H9 (cell line): ENCODE measurements around the gene AP4M1. TPM values are rescaled to one million over a fixed set of nuclear protein-coding genes. Genes with fewer than 3 reads are reported as not detected.

Source experiments
- DNase-seq: peaks from one replicate; pipeline ENCODE4 v3.0.0-alpha.2; 2017
- H2AFZ ChIP-seq: one replicate; pipeline ENCODE4 v1.6.1; 2013; ENCODE audit warnings: mild to moderate bottlenecking, low read length, control low read depth, moderate library complexity
- H2AK5ac ChIP-seq: 2 replicates; pipeline ENCODE4 v1.6.1; 2013; ENCODE audit warnings: low read length, control low read depth, mixed read lengths; ENCODE audit not compliant: insufficient read length
- H2BK120ac ChIP-seq: one replicate; pipeline ENCODE4 v1.6.1; 2013; ENCODE audit warnings: low read depth, mild to moderate bottlenecking, low read length, control low read depth, inconsistent platforms; ENCODE audit not compliant: poor library complexity, severe bottlenecking
- H2BK12ac ChIP-seq: 2 replicates; pipeline ENCODE4 v1.6.1; 2013; ENCODE audit warnings: low read length, control low read depth, mixed read lengths, low read depth; ENCODE audit not compliant: insufficient read length
- H2BK15ac ChIP-seq: 2 replicates; pipeline ENCODE4 v1.6.1; 2013; ENCODE audit warnings: low read depth, low read length, control low read depth
- H2BK20ac ChIP-seq: one replicate; pipeline ENCODE4 v1.6.1; 2013; ENCODE audit warnings: low read depth, mild to moderate bottlenecking, low read length, control low read depth, inconsistent platforms; ENCODE audit not compliant: poor library complexity, severe bottlenecking
- H2BK5ac ChIP-seq: 2 replicates; pipeline ENCODE4 v1.6.1; 2013; ENCODE audit warnings: low read length, control low read depth, mixed read lengths; ENCODE audit not compliant: insufficient read length
- H3K14ac ChIP-seq: 2 replicates; pipeline ENCODE4 v1.6.1; 2013; ENCODE audit warnings: low read length, control low read depth; ENCODE audit not compliant: insufficient read depth
- H3K18ac ChIP-seq: 2 replicates; pipeline ENCODE4 v1.6.1; 2013; ENCODE audit warnings: low read depth, mild to moderate bottlenecking, mixed read lengths, low read length, control low read depth; ENCODE audit not compliant: insufficient read length
- H3K23ac ChIP-seq: 2 replicates; pipeline ENCODE4 v1.6.1; 2013; ENCODE audit warnings: low read length, control low read depth, mixed read lengths, low read depth; ENCODE audit not compliant: insufficient read length
- H3K23me2 ChIP-seq: 2 replicates; pipeline ENCODE4 v1.6.1; 2013; ENCODE audit warnings: low read depth, mild to moderate bottlenecking, mixed read lengths, low read length, control low read depth; ENCODE audit not compliant: insufficient read length, poor library complexity, severe bottlenecking
- H3K27ac ChIP-seq: 2 replicates; pipeline ENCODE4 v1.5.1; 2013; ENCODE audit warnings: low read length, control low read depth, mixed read lengths, low read depth; ENCODE audit not compliant: insufficient read length
- H3K27me3 ChIP-seq: 2 replicates; pipeline ENCODE4 v1.6.1; 2013; ENCODE audit warnings: low read length, control low read depth, inconsistent platforms; ENCODE audit not compliant: insufficient read depth
- H3K4ac ChIP-seq: 2 replicates; pipeline ENCODE4 v1.6.1; 2013; ENCODE audit warnings: low read depth, mild to moderate bottlenecking, control low read depth, inconsistent platforms, low read length, moderate library complexity
- H3K4me1 ChIP-seq: 2 replicates; pipeline ENCODE4 v1.6.1; 2013; ENCODE audit warnings: low read length, control low read depth, inconsistent platforms; ENCODE audit not compliant: insufficient read depth
- H3K4me2 ChIP-seq: 2 replicates; pipeline ENCODE4 v1.6.1; 2013; ENCODE audit warnings: low read length, control low read depth, mixed read lengths; ENCODE audit not compliant: insufficient read length, insufficient read depth
- H3K56ac ChIP-seq: 2 replicates; pipeline ENCODE4 v1.6.1; 2013; ENCODE audit warnings: low read depth, mild to moderate bottlenecking, mixed read lengths, low read length, control low read depth; ENCODE audit not compliant: insufficient read length
- H3K79me1 ChIP-seq: 2 replicates; pipeline ENCODE4 v1.6.1; 2013; ENCODE audit warnings: low read depth, mild to moderate bottlenecking, moderate library complexity, low read length, control low read depth, inconsistent platforms; ENCODE audit not compliant: insufficient read depth, poor library complexity, severe bottlenecking
- H3K79me2 ChIP-seq: 2 replicates; pipeline ENCODE4 v1.6.1; 2013; ENCODE audit warnings: low read length, control low read depth, inconsistent platforms; ENCODE audit not compliant: insufficient read depth
- H3K9ac ChIP-seq: 2 replicates; pipeline ENCODE4 v1.6.1; 2013; ENCODE audit warnings: low read length, control low read depth, mixed read lengths; ENCODE audit not compliant: insufficient read length; ENCODE audit errors: extremely low read depth
- H3K9me3 ChIP-seq: one replicate; pipeline ENCODE4 v1.6.1; 2013; ENCODE audit warnings: low read depth, low read length, inconsistent platforms; ENCODE audit not compliant: control insufficient read depth
- H3T11ph ChIP-seq: one replicate; pipeline ENCODE4 v1.6.1; 2013; ENCODE audit warnings: mild to moderate bottlenecking, low read length, control low read depth, inconsistent platforms
- H4K20me1 ChIP-seq: one replicate; pipeline ENCODE4 v1.6.1; 2013; ENCODE audit not compliant: control insufficient read depth, insufficient read length, insufficient read depth
- H4K5ac ChIP-seq: 2 replicates; pipeline ENCODE4 v1.6.1; 2013; ENCODE audit warnings: low read depth, mild to moderate bottlenecking, mixed read lengths, low read length, control low read depth; ENCODE audit not compliant: insufficient read length
- H4K8ac ChIP-seq: replicated peaks from 2 replicates; pipeline ENCODE4 v1.6.1; 2013; ENCODE audit warnings: low read length, control low read depth, mixed read lengths, low read depth; ENCODE audit not compliant: insufficient read length
- H4K91ac ChIP-seq: 2 replicates; pipeline ENCODE4 v1.6.1; 2013; ENCODE audit warnings: low read depth, mild to moderate bottlenecking, moderate library complexity, mixed read lengths, low read length, control low read depth; ENCODE audit not compliant: insufficient read length
- H3K27ac Mint-ChIP-seq, 3 experiments: 2 replicates in 2 of 3; 3 replicates in 1 of 3; pipeline ENCODE4 v1.8.0; 2020 to 2021; ENCODE audit warnings: mixed read lengths in 3 of 3, mild to moderate bottlenecking in 1 of 3, moderate library complexity in 1 of 3
- H3K27me3 Mint-ChIP-seq: 2 replicates; pipeline ENCODE4 v1.8.0; 2021; ENCODE audit warnings: low read depth, mild to moderate bottlenecking, moderate library complexity, mixed read lengths
- H3K36me3 Mint-ChIP-seq, 3 experiments: 2 replicates in 2 of 3; 3 replicates in 1 of 3; pipeline ENCODE4 v1.8.0; 2020 to 2021; ENCODE audit warnings: low read depth in 3 of 3, mixed read lengths in 3 of 3; ENCODE audit not compliant: insufficient read depth in 1 of 3
- H3K4me1 Mint-ChIP-seq, 2 experiments: 2 replicates each; pipeline ENCODE4 v1.8.0; 2020; ENCODE audit warnings: mixed read lengths in 2 of 2
- H3K4me3 Mint-ChIP-seq, 2 experiments: 2 replicates in 1 of 2; 3 replicates in 1 of 2; pipeline ENCODE4 v1.8.0; 2020 to 2021; ENCODE audit warnings: mild to moderate bottlenecking in 2 of 2, mixed read lengths in 2 of 2, moderate library complexity in 1 of 2
- H3K9me3 Mint-ChIP-seq, 2 experiments: 2 replicates in 1 of 2; 3 replicates in 1 of 2; pipeline ENCODE4 v1.8.0; 2020; ENCODE audit warnings: mild to moderate bottlenecking in 2 of 2, mixed read lengths in 2 of 2, moderate library complexity in 1 of 2
- WGBS: extraction: QIAGEN DNeasy Blood & Tissue Kit; methylation state at CpG from one replicate; pipeline ENCODE4 v1.1.7; 2013; ENCODE audit warnings: missing lambda C conversion rate, low lambda C conversion rate, mixed read lengths; ENCODE audit not compliant: insufficient read length; ENCODE audit errors: extremely low coverage; 5-methylcytosine and 5-hydroxymethylcytosine counted together
- total RNA-seq: library from RNA; stranded (reverse); gene quantifications from 2 replicates; pipeline ENCODE4 v1.2.1, GENCODE V29; 2021
- TF ChIP-seq, protein P1 (sequence below): fragments of 200-600 bp; sonication (generic); conservative IDR thresholded peaks from 3 replicates; pipeline ENCODE4 v1.8.0; 2021; ENCODE audit warnings: antibody characterized with exemption, mild to moderate bottlenecking

Gene AP4M1
- total RNA-seq, 1 experiment from 2014 or later: 18.8 TPM

GRCh38 chr7:100053215-100053614 lies 48.2 kb upstream of the AP4M1 start:
- H2BK120ac ChIP-seq: no peak overlapping the region
- H2BK12ac ChIP-seq: no peak overlapping the region
- Mint-ChIP-seq H3K9me3 (peaks cover 0 to 2% of the 10 kb centered on the region in 2 experiments; a peak in 1 of 5 replicates), H3K27ac (no peak overlapping the region), H3K4me3 (no peak overlapping the region), H3K27me3 (no peaks in the 10 kb centered on the region), H3K36me3 (peaks cover 24 to 38% (median 36%) of the 10 kb centered on the region in 3 experiments), H3K4me1 (peaks cover 10 to 12% of the 10 kb centered on the region in 2 experiments)
- no peaks in the 10 kb centered on the region for H3K9me3 ChIP-seq
- peaks cover 6% of the 10 kb centered on the region for H3K79me1 ChIP-seq
- H2AK5ac ChIP-seq: no peak overlapping the region
- no peak overlapping the region for H3T11ph ChIP-seq
- H3K27me3 ChIP-seq: no peaks in the 10 kb centered on the region
- no peaks in the 10 kb centered on the region for H4K20me1 ChIP-seq
- no peak overlapping the region for H4K91ac ChIP-seq
- H3K4me1 ChIP-seq: no peaks in the 10 kb centered on the region
- H2AFZ ChIP-seq: no peak overlapping the region
- no peak overlapping the region for H4K8ac ChIP-seq
- H3K14ac ChIP-seq: no peak overlapping the region
- no peak overlapping the region for H3K4ac ChIP-seq
- H2BK5ac ChIP-seq: no peak overlapping the region
- H3K56ac ChIP-seq: no peak overlapping the region
- H3K9ac ChIP-seq: no peak overlapping the region
- no peak overlapping the region for H2BK15ac ChIP-seq
- peaks cover 2% of the 10 kb centered on the region for H3K23me2 ChIP-seq
- no peak overlapping the region for H2BK20ac ChIP-seq
- H3K27ac ChIP-seq: no peak overlapping the region
- H3K4me2 ChIP-seq: no peak overlapping the region
- no peak overlapping the region for H3K23ac ChIP-seq
- no peak overlapping the region for H4K5ac ChIP-seq
- H3K18ac ChIP-seq: no peak overlapping the region
- no CpG with 5 or more reads among the region's 3 CpGs for WGBS
- H3K79me2 ChIP-seq: no peaks in the 10 kb centered on the region; the same call in 1 of the 2 replicates
- TF ChIP-seq, protein P1, sequence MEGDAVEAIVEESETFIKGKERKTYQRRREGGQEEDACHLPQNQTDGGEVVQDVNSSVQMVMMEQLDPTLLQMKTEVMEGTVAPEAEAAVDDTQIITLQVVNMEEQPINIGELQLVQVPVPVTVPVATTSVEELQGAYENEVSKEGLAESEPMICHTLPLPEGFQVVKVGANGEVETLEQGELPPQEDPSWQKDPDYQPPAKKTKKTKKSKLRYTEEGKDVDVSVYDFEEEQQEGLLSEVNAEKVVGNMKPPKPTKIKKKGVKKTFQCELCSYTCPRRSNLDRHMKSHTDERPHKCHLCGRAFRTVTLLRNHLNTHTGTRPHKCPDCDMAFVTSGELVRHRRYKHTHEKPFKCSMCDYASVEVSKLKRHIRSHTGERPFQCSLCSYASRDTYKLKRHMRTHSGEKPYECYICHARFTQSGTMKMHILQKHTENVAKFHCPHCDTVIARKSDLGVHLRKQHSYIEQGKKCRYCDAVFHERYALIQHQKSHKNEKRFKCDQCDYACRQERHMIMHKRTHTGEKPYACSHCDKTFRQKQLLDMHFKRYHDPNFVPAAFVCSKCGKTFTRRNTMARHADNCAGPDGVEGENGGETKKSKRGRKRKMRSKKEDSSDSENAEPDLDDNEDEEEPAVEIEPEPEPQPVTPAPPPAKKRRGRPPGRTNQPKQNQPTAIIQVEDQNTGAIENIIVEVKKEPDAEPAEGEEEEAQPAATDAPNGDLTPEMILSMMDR: peak; percentile 45; the same call in 2 of the 3 replicates
- DNase-seq: no peak
